ENCODE results near the gene SETD1A.

GRCh38 chr16:30983289-30983889, 25.8 kb downstream of the SETD1A start:
- TF ChIP-seq CTCF (optimal IDR thresholded peaks at IDR 0.05 in 1 of 3, IDR thresholded peaks at IDR 0.05 in 1 of 3, conservative IDR thresholded peaks at IDR 0.05 in 1 of 3; ENCODE audit: extremely low read depth in 1 of 3, insufficient read depth in 2 of 3, low read length in 3 of 3) (no peak), EZH2 (IDR thresholded peaks at IDR 0.05; ENCODE audit: low read length) (no peak)

All from keratinocyte (primary cell).